ENCODE results near the gene EXOG.

The EXOG gene, protein sequence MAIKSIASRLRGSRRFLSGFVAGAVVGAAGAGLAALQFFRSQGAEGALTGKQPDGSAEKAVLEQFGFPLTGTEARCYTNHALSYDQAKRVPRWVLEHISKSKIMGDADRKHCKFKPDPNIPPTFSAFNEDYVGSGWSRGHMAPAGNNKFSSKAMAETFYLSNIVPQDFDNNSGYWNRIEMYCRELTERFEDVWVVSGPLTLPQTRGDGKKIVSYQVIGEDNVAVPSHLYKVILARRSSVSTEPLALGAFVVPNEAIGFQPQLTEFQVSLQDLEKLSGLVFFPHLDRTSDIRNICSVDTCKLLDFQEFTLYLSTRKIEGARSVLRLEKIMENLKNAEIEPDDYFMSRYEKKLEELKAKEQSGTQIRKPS

DNA sequence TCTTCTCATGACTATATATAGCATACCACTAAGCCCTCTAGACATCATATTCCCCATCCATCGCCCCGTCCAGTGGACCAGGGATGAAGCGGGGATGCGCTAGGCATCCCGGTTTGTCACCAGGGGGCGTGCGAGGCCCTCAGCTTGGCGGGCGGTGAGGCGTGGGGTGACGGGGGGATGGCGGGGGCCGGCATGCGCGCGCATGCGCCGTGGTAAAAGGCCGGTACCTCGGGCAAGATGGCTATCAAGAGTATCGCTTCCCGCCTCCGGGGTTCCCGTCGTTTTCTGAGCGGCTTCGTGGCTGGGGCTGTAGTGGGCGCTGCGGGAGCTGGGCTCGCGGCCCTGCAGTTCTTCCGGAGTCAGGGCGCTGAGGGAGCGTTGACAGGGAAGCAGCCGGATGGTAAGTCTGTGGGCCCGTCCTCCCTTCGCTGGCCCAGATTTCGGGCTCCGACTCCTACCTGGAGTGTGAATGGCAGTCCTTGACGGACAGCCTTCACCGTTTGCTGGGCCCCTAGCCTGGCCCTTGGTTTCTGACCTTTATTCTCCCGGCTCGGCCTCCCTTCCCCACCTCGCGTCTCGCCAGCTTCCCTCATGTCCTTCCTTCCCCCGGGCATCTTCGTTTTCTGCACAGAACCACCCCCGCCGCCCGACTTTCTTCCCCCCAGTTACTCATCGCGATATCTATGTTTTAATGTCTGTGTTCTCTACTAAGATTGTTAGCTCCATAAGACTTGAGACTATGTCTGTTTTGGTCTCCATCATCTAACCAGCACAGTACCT lies at the start of gene EXOG:
EXOG (plus strand) TSS at position 210 of the 780 bp plus-strand sequence; CDS start at position 238, 28 bp downstream.
- in situ Hi-C loops (cut with MboI; ENCODE audit: low sequenced_read_pairs) = no loop called here

DNA sequence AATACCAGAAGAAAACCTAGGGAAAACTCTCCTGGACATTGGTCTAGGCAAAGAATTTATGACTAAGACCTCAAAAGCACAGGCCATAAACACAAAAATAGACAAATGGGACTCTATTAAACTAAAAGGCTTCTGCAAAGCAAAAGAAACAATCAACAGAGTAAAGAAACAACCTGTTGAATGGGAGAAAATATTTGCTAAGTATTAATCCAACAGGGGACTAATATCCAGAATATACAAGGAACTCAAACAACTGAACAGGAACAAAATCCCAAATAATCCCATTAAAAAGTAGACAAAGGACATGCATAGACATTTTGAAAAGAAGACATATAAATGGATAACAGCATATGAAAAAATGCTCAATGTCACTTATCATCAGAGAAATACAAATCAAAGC lies 49.3 kb upstream of the EXOG start:
- in situ Hi-C loops (cut with MboI; ENCODE audit: low sequenced_read_pairs) = no loop called here

DNA sequence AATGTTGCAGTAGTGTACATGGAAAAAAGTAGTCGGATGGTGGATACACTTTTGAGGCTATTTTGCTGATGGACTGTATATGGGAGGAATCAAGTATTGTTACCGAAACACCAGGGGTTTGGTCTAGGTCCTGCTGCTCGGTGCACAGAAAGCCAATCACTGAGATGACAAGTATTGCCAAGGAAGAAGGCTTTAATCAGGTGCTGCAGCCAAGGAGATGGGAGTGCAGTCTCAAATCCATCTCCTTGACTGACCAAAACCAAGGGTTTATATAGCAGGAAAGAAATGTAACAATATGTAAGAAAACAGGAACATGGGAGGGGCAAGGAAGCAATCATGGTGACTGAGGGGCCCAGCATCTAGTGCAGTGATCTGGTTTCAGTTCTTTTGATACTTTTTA lies 45.3 kb upstream of the EXOG start:
- in situ Hi-C loops (cut with MboI; ENCODE audit: low sequenced_read_pairs) = no loop called here

DNA sequence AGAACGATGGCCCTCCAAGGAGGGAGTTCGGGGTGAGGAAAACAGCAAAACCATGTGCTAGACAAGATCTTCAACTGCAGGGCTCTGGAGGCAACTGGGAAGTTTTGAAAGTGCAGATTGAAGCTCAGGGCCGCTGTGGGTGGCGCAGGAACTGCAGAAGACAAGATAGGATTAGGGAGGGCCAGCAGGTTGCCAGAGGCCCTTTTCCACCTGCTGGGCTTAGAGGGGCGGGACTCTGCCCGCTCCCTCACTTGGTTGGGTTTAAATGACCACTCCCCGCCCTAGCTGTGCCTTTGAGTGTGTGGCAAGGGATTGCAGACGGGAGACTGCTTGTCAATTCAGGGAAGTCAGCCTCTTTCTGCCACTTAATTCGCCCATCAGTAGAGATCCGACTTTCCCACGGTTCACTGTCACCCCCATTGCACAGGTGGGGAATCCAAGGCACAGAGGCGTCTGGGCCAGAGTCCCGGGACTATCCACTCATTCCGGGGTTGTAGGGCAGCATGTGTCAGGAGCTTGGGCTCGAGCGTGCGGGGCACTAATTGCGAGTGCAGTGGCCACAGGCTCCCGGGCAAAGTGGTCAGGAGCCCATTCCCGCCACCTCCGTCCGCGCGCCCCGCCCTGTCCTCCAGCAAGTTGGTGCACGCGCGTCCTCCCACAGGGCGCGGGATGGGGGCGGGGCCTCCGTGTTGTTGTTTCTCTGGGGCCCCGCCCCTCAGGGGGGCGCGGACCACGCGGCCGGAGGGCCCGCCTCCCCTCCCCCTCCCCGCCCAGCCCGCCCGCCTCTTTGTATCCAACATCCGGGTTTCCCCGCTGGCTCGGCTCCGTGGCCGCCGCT lies 42.8 kb upstream of the EXOG start, which contains the start of gene ACVR2B:
ACVR2B (plus strand) TSS at position 816 of the 838 bp plus-strand sequence. CDS start 433 bp downstream, outside the sequence.
- in situ Hi-C loops (cut with MboI; ENCODE audit: low sequenced_read_pairs) = no loop called here

DNA sequence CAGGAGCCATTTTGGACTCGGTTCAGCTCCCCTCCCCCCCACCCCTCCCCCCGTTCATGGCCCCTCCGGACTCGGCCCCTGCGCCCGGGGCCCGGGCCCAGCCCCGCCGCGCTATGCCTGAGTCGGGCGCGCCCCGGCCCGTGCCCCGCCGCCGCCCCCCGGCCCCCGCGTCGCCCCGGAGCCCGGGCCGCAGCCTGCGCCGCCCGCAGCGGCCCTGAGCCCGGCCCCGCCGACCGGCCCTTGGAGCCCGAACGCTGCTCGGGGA lies 42.3 kb upstream of the EXOG start:
- in situ Hi-C loops (cut with MboI; ENCODE audit: low sequenced_read_pairs) = no loop called here

DNA sequence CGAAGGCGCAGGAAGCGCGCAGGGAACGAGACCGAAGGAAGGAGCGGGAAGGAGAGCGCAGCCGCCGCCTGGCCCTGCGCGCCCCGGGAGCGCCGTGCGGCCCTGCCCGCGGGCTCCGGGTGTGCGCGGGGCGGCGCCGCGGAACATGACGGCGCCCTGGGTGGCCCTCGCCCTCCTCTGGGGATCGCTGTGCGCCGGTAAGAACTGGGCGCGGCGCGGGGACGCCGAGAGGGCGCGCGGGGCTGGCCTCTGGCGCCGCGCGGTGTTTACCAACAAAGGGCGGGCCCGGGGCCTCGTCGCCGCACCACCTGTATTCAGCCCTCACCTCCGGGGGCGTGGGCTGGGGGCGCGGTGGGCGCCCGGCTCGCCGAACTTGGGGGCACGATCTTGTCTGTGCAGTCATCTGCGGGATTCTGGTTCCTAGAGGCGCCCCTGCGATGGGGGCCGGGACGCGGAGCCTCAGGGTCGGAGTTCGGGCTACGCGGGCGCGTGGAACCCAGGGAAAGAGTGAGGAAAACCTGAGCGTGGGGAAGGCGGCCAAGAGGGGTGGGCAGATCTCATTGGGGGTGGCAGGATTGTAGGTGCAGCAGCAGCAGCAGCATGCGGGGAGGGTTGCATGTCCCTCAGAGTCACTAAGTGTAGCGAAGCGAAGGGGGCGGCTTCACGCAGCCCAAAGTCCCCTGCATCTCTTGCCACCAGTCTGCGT lies 41.8 kb upstream of the EXOG start:
- in situ Hi-C loops (cut with MboI; ENCODE audit: low sequenced_read_pairs) = no loop called here

DNA sequence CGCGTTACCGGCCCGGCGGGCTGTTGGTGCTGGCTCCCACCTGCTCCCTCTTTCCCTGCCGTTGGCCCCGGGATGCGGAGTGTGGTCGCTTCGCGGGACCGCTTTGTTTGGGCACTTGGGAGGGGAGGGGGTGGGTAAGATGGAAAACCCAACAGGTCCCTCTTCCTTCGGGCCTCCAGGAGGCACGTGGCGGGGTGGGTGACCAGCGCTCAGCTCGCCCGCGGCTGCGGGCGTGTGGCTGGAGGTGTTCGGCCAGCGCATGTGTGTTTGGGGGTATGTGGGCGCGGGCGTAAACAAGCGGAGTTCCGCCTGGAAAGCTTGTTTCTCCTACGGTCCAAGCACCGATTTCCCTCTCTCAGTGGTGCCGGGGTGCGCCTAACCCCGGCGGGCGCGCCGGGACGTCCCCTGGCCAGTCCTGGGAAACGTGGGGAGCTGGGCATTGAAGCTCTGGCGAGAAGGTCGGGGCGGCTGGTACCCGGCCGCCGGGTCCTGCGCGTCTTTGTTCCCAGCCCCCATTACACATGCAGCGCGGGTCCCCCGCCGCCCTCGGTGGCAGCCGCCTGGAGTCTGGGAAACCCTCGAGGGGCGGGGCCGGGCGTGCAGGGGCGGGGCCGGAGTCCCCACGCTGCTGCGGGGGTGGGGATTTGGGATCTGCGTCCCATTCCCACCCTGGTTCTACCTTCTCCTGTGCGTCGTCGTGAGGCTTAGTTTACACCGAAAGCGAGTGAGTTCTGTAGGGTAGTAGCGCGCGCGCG lies 41.1 kb upstream of the EXOG start:
- in situ Hi-C loops (cut with MboI; ENCODE audit: low sequenced_read_pairs) = no loop called here

DNA sequence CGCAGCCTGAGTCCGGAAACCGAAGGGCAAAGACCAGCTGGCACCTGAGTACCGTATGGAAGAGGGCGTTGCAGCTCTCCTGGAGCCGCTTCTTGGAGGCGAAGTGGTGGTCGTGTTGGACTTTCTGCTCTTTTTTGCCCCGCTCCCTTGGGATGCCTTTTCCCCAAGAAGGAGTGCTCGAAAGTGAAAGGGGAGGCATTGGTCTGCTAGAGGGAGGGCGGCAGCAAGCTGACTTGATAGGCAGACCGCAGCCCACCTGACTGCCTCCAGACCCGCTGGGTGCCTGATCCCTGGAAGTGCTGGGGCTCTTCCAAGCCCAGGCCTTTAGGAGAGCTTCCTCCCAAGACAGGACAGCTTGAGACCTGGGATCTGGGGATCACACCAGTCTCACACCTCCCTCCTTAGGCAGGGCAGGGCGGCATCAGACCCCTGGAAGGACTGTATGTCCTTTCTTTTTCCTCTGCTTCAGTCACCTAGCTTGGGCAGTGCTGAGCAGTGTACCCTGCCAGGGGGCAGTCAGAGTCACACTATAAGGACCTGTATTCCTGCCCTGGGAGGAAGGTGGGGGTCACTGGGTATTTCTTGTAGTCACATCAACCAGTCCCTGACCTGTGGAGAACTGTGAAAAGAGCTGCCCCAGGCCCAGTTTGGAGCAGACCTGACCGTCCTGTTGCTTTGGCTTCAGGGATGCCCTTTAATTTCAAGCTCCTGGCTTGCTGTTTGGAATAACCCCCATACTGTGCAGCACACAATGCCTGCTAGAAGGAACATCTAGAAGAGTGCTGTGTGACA lies 40.3 kb upstream of the EXOG start:
- in situ Hi-C loops (cut with MboI; ENCODE audit: low sequenced_read_pairs) = no loop called here

DNA sequence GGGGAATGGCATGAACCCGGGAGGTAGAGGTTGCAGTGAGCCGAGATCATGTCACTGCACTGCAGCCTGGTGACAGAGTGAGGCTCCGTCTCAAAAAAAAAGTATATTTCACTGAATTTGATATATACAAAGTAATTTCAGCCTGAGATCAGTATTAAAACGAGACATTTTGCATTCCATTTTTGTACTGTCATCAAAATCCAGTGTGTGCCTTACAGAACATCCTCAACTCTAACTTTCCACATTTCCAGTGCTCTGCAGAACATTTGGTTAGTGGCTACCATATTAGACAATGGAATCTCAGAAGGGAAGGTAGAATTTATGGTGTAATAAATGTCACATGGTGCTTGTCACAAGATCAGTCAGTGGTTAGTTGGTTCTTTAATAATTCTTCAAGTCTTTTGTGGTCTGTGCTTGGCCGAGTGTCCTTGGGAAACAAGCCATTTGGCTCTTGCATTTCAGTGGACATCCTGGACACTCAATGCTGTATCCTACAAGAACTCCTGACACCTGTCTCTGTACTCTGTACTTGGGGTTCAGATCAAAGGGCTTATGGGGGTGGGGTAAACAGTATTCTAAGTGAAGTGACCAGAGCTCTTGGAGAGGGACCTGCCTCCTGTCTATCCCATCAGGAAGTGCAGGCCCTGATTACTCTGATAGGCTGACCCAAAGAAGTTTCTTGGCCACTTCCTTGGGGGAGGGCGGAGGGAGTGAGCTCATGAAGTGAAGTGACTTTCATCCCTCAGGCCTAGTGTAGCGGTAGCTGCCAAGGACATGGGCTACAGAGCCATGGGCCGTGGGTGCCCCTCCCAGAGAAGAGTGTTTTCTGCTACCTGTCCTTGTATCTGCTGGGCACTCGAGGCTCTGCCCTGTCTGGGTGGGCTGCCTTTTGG lies 38.8 kb upstream of the EXOG start:
- in situ Hi-C loops (cut with MboI; ENCODE audit: low sequenced_read_pairs) = no loop called here

DNA sequence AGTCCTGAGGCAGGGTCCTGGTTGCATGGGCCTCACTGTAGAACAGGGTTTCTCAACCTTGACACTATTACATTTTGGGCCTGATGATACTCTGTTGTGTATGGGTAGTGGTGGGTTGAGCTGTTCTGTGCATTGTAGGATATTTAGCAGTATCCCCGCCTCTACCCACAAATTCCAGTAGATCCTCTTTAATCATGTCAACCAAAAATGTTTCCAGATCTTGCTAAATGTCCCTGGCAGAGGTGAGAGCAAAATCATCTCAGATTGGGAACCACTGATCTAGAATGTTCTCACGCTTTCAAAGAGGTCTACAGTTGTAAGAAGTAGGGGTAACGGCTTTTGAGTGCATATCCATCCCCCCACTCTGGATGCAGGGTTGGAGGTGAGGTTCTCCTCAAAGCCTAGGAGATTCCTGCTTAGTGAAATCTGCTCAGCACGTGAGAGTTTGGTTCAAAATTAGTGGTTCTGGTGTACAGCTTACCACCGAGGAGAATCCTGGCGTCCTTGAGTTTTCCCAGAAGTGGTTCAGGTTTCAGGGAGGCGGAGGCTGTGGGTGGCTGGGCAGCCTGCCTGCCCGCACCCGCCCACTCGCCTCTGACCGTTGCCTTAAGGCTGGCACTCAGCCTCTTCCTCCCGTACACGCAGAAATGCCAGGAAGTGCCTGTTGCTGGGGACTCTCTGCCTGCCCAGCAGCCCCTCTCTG lies 37.2 kb upstream of the EXOG start:
- in situ Hi-C loops (cut with MboI; ENCODE audit: low sequenced_read_pairs) = no loop called here

DNA sequence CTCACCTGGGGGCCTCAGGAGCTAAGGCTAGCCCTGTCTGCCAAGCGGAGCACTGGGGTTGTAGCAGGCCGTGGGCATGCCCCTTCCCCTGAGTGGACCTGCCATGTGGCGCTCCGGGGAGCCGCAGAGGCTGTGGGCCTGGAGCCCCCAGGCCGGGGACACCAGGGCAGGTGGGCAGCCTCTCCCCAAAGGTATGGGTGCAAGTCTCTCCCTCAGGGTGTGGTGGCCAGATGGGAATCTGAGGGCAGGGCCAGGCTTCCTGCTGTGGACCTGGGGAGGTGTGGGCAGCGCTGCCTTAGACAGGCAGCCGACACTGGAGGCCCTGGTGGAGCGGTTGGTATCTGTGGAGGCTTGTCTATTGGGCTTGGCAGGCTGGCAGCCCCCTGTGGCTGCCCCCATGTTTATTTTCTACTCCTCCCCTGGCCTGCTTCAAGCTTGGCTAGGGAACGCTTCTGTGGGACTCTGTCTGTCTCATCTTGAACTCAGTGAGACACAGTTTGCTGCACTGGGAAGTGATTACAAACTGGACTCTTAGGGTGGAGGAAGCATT lies 36.6 kb upstream of the EXOG start:
- in situ Hi-C loops (cut with MboI; ENCODE audit: low sequenced_read_pairs) = no loop called here

DNA sequence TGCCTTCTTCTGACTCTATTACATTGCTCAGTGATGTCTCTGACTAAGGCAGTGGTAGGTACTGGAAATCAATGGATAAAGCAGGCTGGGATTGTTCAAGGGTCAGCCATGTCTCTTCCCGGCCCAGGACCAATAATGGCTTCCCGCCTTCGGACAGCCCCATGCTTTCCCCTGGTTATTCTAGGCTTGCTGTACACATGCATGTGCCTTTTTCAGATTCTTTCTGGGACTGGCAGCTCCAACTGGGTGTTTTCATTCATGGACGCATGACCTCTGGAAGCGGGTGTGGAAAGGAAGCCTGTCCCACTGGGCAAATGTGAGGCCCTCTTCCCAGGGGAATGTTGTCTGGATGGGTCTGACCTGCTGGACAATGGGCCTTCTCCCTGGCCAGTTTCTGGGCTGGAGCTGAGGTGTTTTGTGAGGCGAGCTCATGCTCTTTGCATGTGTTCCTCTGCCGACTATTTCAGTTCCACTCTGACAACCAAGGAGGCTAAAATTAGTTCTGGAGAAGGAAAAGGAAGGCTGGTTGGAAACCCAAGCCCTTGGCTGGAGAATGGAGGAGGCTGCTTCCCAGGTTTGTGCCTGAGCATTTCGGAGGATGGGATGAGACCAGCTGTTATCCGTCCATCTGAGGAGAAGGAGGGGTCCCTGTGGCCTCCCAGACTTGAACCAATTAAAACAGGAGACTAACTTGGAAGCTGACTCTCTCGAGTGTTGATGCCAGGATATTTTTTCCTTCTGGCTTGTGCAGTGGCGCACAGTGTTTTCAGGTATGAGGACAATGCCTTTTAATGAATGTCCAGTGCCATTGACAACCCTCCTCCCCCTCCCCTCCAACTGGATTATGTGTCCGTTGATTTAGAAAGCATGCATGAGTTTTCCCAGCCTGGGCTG lies 35.5 kb upstream of the EXOG start:
- in situ Hi-C loops (cut with MboI; ENCODE audit: low sequenced_read_pairs) = no loop called here

DNA sequence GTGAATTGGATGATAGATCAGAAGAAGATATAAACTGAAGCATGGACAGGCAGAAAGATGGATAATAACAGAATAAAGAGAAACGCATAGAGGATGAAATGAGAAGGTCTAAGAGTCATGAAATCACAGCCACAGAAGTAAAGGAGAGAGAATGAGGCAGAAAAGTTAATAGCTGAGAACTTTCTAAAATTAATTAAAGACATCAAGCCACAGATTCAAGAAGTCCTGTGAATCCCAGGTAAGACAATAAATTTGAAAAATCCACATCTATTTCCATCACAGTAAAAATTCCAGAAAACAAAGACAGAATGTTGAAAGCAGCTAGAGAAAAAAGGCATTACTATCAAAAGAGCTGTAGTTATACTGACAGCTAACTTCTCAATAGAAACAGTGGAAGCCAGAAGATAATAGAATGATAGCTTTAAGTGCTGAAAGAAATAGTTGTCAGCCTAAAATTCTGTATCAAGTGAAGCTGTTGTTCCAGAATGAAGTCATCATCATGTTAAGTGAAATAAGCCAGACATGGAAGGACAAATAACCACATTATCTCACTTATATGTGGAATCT lies 30.5 kb upstream of the EXOG start:
- in situ Hi-C loops (cut with MboI; ENCODE audit: low sequenced_read_pairs) = no loop called here

DNA sequence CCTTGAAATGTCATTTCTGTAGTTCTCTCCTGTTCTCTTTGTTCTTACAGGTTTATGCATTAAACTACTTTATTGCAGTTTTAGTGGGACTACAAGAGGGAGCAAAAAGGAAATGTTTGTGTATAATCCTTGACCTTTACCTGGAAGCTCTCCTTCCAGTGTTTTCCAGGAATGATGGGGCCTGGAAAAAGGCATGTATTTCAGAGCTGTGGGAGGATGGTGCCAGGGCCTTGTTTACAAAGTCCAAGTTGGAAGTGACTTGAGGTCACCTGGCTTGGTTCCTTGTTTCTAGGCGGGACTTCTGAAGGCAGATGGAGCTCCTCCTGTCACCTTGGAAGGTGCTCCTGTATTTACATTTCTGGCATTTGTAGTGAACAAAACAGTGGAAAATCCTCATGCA lies 27.4 kb upstream of the EXOG start:
- in situ Hi-C loops (cut with MboI; ENCODE audit: low sequenced_read_pairs) = no loop called here

DNA sequence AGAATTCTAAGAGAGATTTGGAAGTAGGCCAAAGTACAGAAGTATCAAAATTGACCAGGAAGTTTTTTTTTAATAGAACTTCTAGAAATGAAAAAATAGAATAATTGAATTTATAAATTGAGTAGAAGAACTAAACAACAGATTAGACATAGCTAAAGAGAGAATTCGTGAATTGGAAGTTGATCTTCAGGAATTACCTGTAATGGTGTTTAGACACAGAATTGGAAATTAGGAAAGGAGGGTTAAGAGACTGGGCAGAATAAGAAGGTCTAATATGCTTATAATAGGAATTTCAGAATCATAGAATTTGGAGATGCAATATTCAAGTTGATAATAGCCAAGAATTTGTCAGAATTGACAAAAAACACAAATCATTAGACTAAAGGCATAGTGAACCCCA lies 26.3 kb upstream of the EXOG start:
- in situ Hi-C loops (cut with MboI; ENCODE audit: low sequenced_read_pairs) = no loop called here

DNA sequence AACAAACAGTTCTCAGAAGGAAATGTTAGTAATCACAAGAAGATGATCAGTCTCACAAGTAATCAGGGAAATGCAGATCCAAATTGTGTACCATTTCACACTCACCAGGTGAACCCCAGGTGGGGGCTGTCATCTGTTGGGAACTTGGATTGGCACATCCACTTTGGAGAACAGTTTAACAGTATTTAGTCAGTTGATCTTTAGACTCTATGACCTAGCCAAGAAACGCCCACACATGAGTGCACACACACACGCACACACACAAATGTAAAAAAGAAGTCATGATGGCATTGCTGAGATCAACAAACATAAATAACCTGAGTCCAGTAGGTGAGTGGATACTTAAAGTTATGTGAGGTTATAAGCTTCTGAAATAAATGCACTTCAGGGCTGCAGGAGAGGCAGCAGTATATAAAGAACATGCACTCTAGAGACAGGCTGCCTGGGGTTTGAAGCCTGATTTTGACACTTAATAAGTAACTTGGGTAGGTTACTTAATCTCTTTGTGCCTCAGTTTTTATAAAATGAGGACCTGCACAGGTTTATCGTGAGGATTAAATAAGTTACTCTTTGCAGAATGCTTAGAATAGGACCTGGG lies 24.8 kb upstream of the EXOG start:
- in situ Hi-C loops (cut with MboI; ENCODE audit: low sequenced_read_pairs) = no loop called here
